GM12878 (cell line): ENCODE results near the gene GTSF1L. TPM values are rescaled to one million over a fixed set of nuclear protein-coding genes. Genes with fewer than 3 reads are reported as not detected.

ENCODE experiments used
- ATAC-seq: fragments of 200-7000 bp; cut with Tn5 transposase; 3 replicates; pipeline ENCODE4 v1.9.1; 2020; ENCODE audit warnings: mild to moderate bottlenecking, moderate library complexity
- BruUV-seq: library from RNA; stranded (reverse); fragments of 400-500 nt; replicated peaks from 2 replicates; lab custom pipeline; 2021; lab: Mats Ljungman, UMichigan
- CTCF ChIA-PET: fragments of 300-600 bp; sonication (Branson Sonifier 250); formaldehyde crosslinking; extraction: SDS; loops from one replicate; lab custom pipeline; 2021; ENCODE audit warnings: inconsistent platforms; lab: Yijun Ruan, JAX
- POLR2A ChIA-PET: fragments of 350-600 bp; formaldehyde crosslinking; extraction: SDS; loops from one replicate; lab custom pipeline; 2021; ENCODE audit warnings: inconsistent platforms; lab: Charles Lee
- RAD21 ChIA-PET: fragments of 300-600 bp; sonication (Branson Sonifier 250); formaldehyde crosslinking; loops from one replicate; lab custom pipeline; 2023; ENCODE audit warnings: antibody characterized with exemption; ENCODE audit not compliant: unreplicated experiment; lab: Charles Lee
- SMC1A ChIA-PET: fragments of 300-600 bp; sonication (Branson Sonifier 250); formaldehyde crosslinking; loops from one replicate; lab custom pipeline; 2023; ENCODE audit not compliant: unreplicated experiment, uncharacterized antibody; lab: Charles Lee
- DNase-seq: peaks from one replicate; pipeline ENCODE4 v3.0.0-alpha.2; 2011; ENCODE audit warnings: low read depth, low spot score
- FAIRE-seq: peaks from 3 replicates; lab custom pipeline; 2011; peaks lifted over from hg19 to GRCh38; lab: Jason Lieb, UNC
- H2AFZ ChIP-seq: 2 replicates; pipeline ENCODE4 v1.6.0; 2011; ENCODE audit warnings: low read depth, low read length, control low read depth; ENCODE audit not compliant: control insufficient read depth
- H3K27ac ChIP-seq: 2 replicates; pipeline ENCODE4 v1.5.1; 2011; ENCODE audit warnings: control low read depth; ENCODE audit not compliant: control insufficient read depth, insufficient read depth
- H3K27me3 ChIP-seq, 2 experiments: replicated peaks in 1 of 2; 2 replicates each; pipeline versions ENCODE4 v1.6.0 to v1.6.1; 2011; ENCODE audit warnings: low read length in 1 of 2; ENCODE audit not compliant: control insufficient read depth in 2 of 2, insufficient read depth in 2 of 2
- H3K36me3 ChIP-seq, 2 experiments: 2 replicates each; pipeline ENCODE4 v1.5.1; 2011; ENCODE audit warnings: low read length in 1 of 2; ENCODE audit not compliant: control insufficient read depth in 2 of 2, insufficient read depth in 2 of 2
- H3K4me1 ChIP-seq: 2 replicates; pipeline ENCODE4 v1.6.1; 2011; ENCODE audit warnings: mild to moderate bottlenecking, low read length, moderate library complexity, mixed read lengths; ENCODE audit not compliant: control insufficient read depth, insufficient read depth
- H3K4me2 ChIP-seq: 2 replicates; pipeline ENCODE4 v1.6.0; 2011; ENCODE audit warnings: control low read depth; ENCODE audit not compliant: control insufficient read depth, insufficient read depth
- H3K4me3 ChIP-seq: fragments of 200-600 bp; sonication (generic); 2 replicates; pipeline ENCODE4 v1.5.1; 2016
- H3K79me2 ChIP-seq: 2 replicates; pipeline ENCODE4 v1.6.0; 2011; ENCODE audit warnings: low read length; ENCODE audit not compliant: control insufficient read depth, insufficient read depth
- H3K9ac ChIP-seq: 2 replicates; pipeline ENCODE4 v1.8.0; 2011; ENCODE audit warnings: low read length, control low read depth, mixed read lengths; ENCODE audit not compliant: control insufficient read depth, insufficient read depth
- H3K9me3 ChIP-seq: replicated peaks from 3 replicates; pipeline ENCODE4 v1.5.1; 2011; ENCODE audit warnings: mild to moderate bottlenecking, low read length; ENCODE audit not compliant: control insufficient read depth, insufficient read depth
- H4K20me1 ChIP-seq: 2 replicates; pipeline ENCODE4 v1.6.0; 2011; ENCODE audit not compliant: control insufficient read depth, insufficient read depth
- BCL11A ChIP-seq: IDR thresholded peaks from 2 replicates; pipeline ENCODE4 v1.6.1; 2011; ENCODE audit warnings: low read depth, low read length
- IKZF1 ChIP-seq: fragments of 450-650 bp; conservative IDR thresholded peaks from 2 replicates; pipeline ENCODE4 v1.6.1; 2017; ENCODE audit warnings: antibody characterized with exemption, mild to moderate bottlenecking
- KDM1A ChIP-seq: fragments of 200-600 bp; sonication (generic); IDR thresholded peaks from 2 replicates; pipeline ENCODE4 v1.6.1; 2016; ENCODE audit warnings: borderline replicate concordance
- MEF2A ChIP-seq: IDR thresholded peaks from 2 replicates; pipeline ENCODE4 v1.6.1; 2011; ENCODE audit warnings: low read depth, mild to moderate bottlenecking, low read length, moderate library complexity; ENCODE audit not compliant: insufficient read depth
- MTA2 ChIP-seq: fragments of 450-650 bp; IDR thresholded peaks from 2 replicates; pipeline ENCODE4 v1.6.1; 2016; ENCODE audit warnings: low read depth, mild to moderate bottlenecking, moderate library complexity
- MTA3 ChIP-seq: IDR thresholded peaks from 2 replicates; pipeline ENCODE4 v1.6.1; 2012; ENCODE audit warnings: low read length, inconsistent platforms, borderline replicate concordance
- MYC ChIP-seq: IDR thresholded peaks from 2 replicates; pipeline ENCODE4 v1.6.1; 2011; ENCODE audit warnings: mild to moderate bottlenecking, low read length, moderate library complexity, inconsistent platforms; ENCODE audit not compliant: insufficient read depth, insufficient replicate concordance, insufficient read length, severe bottlenecking
- NFIC ChIP-seq: IDR thresholded peaks from 2 replicates; pipeline ENCODE4 v1.6.1; 2012; ENCODE audit warnings: low read depth, mild to moderate bottlenecking, inconsistent platforms, low read length, moderate library complexity
- RAD21 ChIP-seq: IDR thresholded peaks from 2 replicates; pipeline ENCODE4 v1.6.1; 2011; ENCODE audit warnings: mild to moderate bottlenecking, low read depth, low read length, moderate library complexity; ENCODE audit not compliant: insufficient read depth
- RFX5 ChIP-seq: IDR thresholded peaks from 2 replicates; pipeline ENCODE4 v1.6.1; 2011; ENCODE audit warnings: low read depth, low read length, improper control_type of control experiment
- SMAD5 ChIP-seq: IDR thresholded peaks from 2 replicates; pipeline ENCODE4 v1.6.1; 2016; ENCODE audit warnings: antibody characterized with exemption, low read depth
- SUZ12 ChIP-seq: fragments of 200-600 bp; sonication (generic); IDR thresholded peaks from one replicate; pipeline ENCODE4 v1.6.1; 2018; ENCODE audit warnings: antibody characterized with exemption, mild to moderate bottlenecking; ENCODE audit not compliant: unreplicated experiment
- WGBS: methylation state at CpG from one replicate; pipeline ENCODE4 v1.1.6; 2016; ENCODE audit warnings: low lambda C conversion rate; ENCODE audit not compliant: insufficient replicate concordance, insufficient coverage; ENCODE audit errors: missing lambda C conversion rate; 5-methylcytosine and 5-hydroxymethylcytosine counted together
- in situ Hi-C: fragments of 300-500 bp; cut with MboI; formaldehyde crosslinking; loops from 9 replicates; pipeline ENCODE4 v1.14.3; 2018; ENCODE audit warnings: mixed read lengths
- intact Hi-C: fragments of 100-400 bp; cut with micrococcal nuclease; formaldehyde crosslinking; loops from one replicate; pipeline ENCODE4 v1.14.2; 2022; ENCODE audit not compliant: unreplicated experiment
- polyA plus RNA-seq, 11 experiments: library from polyadenylated mRNA; depleted of rRNA in 4 of 11; unstranded in 6 of 11; stranded (reverse) in 5 of 11; fragments of >200 nt; fragmentation: Nextera tagmentation in 4 of 11; fragmentation: Illumina TruSeq in 1 of 11; extraction: Ambion mirVana in 4 of 11; extraction: Trizol in 1 of 11; gene quantifications; 1 replicate in 1 of 11; 2 replicates in 10 of 11; pipeline versions ENCODE4 v1.2.1 to v1.2.3, GENCODE V29; 2011 to 2016; ENCODE audit warnings: inconsistent platforms in 2 of 11, missing spikeins in 2 of 11, low read depth in 1 of 11
- total RNA-seq, 4 experiments: library from RNA; depleted of rRNA in 3 of 4; stranded (reverse); fragments of >200 nt in 3 of 4; fragmentation: Illumina TruSeq in 1 of 4; extraction: Trizol in 1 of 4; gene quantifications; 2 replicates each; pipeline versions ENCODE4 v1.2.1 to v1.2.3, GENCODE V29; 2013 to 2021
- TF ChIP-seq, protein P1 (sequence below): IDR thresholded peaks from 2 replicates; pipeline ENCODE4 v1.6.1; 2012; ENCODE audit warnings: improper control_type of control experiment, low read depth, low read length; ENCODE audit not compliant: insufficient replicate concordance
- TF ChIP-seq, protein P2 (sequence below): IDR thresholded peaks from 2 replicates; pipeline ENCODE4 v1.6.1; 2012; ENCODE audit warnings: low read depth, low read length, improper control_type of control experiment

Gene GTSF1L
- total and polyA plus RNA-seq, 10 of the 15 experiments (the other 5 are each of a cell fraction or from before 2014, with no cell fraction given), result 0.56 to 2.4 (median 1.3) TPM

DNA sequence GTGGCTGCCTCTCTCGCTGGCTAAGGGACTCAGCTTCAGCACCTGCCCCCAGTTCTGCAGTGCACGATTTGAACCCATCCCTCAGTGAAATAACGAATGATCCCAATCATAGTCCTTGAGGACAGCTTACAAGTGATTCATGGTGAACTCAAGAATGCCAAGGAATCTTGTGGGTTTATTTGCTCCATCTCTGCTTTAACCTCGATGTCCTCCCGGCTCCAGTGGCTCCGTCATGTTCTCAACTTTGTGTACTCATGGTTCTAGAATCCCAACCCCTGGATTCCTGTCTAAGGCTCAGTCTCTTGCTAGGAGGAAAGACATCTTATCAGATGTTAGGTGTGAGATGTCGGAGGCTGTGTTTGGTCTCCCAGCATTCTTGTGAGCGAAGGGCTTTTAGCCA lies 29.0 kb upstream of the GTSF1L start:
- H2AFZ ChIP-seq, result no peak overlapping the region
- RAD21 ChIA-PET, result no interaction called here
- TF ChIP-seq, protein P1, sequence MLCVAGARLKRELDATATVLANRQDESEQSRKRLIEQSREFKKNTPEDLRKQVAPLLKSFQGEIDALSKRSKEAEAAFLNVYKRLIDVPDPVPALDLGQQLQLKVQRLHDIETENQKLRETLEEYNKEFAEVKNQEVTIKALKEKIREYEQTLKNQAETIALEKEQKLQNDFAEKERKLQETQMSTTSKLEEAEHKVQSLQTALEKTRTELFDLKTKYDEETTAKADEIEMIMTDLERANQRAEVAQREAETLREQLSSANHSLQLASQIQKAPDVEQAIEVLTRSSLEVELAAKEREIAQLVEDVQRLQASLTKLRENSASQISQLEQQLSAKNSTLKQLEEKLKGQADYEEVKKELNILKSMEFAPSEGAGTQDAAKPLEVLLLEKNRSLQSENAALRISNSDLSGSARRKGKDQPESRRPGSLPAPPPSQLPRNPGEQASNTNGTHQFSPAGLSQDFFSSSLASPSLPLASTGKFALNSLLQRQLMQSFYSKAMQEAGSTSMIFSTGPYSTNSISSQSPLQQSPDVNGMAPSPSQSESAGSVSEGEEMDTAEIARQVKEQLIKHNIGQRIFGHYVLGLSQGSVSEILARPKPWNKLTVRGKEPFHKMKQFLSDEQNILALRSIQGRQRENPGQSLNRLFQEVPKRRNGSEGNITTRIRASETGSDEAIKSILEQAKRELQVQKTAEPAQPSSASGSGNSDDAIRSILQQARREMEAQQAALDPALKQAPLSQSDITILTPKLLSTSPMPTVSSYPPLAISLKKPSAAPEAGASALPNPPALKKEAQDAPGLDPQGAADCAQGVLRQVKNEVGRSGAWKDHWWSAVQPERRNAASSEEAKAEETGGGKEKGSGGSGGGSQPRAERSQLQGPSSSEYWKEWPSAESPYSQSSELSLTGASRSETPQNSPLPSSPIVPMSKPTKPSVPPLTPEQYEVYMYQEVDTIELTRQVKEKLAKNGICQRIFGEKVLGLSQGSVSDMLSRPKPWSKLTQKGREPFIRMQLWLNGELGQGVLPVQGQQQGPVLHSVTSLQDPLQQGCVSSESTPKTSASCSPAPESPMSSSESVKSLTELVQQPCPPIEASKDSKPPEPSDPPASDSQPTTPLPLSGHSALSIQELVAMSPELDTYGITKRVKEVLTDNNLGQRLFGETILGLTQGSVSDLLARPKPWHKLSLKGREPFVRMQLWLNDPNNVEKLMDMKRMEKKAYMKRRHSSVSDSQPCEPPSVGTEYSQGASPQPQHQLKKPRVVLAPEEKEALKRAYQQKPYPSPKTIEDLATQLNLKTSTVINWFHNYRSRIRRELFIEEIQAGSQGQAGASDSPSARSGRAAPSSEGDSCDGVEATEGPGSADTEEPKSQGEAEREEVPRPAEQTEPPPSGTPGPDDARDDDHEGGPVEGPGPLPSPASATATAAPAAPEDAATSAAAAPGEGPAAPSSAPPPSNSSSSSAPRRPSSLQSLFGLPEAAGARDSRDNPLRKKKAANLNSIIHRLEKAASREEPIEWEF, result no peak
- TF ChIP-seq SUZ12 (no peak), RFX5 (no peak), BCL11A (no peak), SMAD5 (no peak), MTA3 (no peak), KDM1A (no peak), NFIC (no peak), MTA2 (no peak), RAD21 (no peak), IKZF1 (no peak), MEF2A (no peak), MYC (no peak)
- TF ChIP-seq, protein P2, sequence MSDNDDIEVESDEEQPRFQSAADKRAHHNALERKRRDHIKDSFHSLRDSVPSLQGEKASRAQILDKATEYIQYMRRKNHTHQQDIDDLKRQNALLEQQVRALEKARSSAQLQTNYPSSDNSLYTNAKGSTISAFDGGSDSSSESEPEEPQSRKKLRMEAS, result no peak
- H3K36me3 ChIP-seq, result no peaks in the 10 kb centered on the region
- no peak for ATAC-seq
- no peak overlapping the region for H3K4me3 ChIP-seq
- POLR2A ChIA-PET, result interaction anchor here (0.6 kb wide), 1 partner anchor 35 kb away, joined by 3 read pairs; no protein-coding TSS in a partner anchor
- H3K9ac ChIP-seq, result no peak overlapping the region
- CTCF ChIA-PET, result interaction anchor here (0.5 to 1.3 kb wide), 2 partner anchors 12 to 84 kb away, joined by 3 read pairs; no protein-coding TSS in a partner anchor
- in situ Hi-C loops (no loop called here), intact Hi-C loops (no loop called here)
- H3K27ac ChIP-seq, result no peak overlapping the region
- H4K20me1 ChIP-seq, result no peaks in the 10 kb centered on the region
- H3K79me2 ChIP-seq, result no peaks in the 10 kb centered on the region
- no peak for DNase-seq
- SMC1A ChIA-PET, result interaction anchor here (1.5 to 2.2 kb wide), 2 partner anchors 84 to 322 kb away, joined by 4 to 10 read pairs; no protein-coding TSS in a partner anchor
- no peak overlapping the region for H3K4me2 ChIP-seq
- no TSS peak for BruUV-seq
- no peak for FAIRE-seq
- H3K27me3 ChIP-seq, result no peaks in the 10 kb centered on the region
- peaks cover 23% of the 10 kb centered on the region for H3K4me1 ChIP-seq
- 96% methylated on average over 8 of the region's 8 CpGs for WGBS
- no peaks in the 10 kb centered on the region; the same call in 2 of the 3 replicates for H3K9me3 ChIP-seq
